H7 (cell line): Measurements from ENCODE around the gene REC8. TPM values are rescaled to one million over a fixed set of nuclear protein-coding genes. Genes with fewer than 3 reads are reported as not detected.
"Not testable (repeated sequence)": the region's sequence is repeated elsewhere in the genome, so short reads cannot be mapped to it uniquely, and the experiment has no call there.

Experiments
- DNase-seq: peaks from one replicate; pipeline ENCODE4 v3.0.0; 2012
- H3K27me3 ChIP-seq: 2 replicates; pipeline ENCODE4 v1.6.0; 2011; ENCODE audit warnings: mild to moderate bottlenecking, low read length; ENCODE audit not compliant: control insufficient read depth, insufficient read depth
- H3K36me3 ChIP-seq: replicated peaks from 2 replicates; pipeline ENCODE4 v1.5.1; 2011; ENCODE audit warnings: low read length; ENCODE audit not compliant: control insufficient read depth, insufficient read depth
- H3K4me3 ChIP-seq: 2 replicates; pipeline ENCODE4 v1.5.1; 2011; ENCODE audit warnings: low read depth, mild to moderate bottlenecking, control low read depth, low read length, moderate library complexity; ENCODE audit not compliant: insufficient read depth
- total RNA-seq: library from RNA; depleted of rRNA; stranded (reverse); fragments of >200 nt; shearing (Covaris generic); gene quantifications from 2 replicates; pipeline ENCODE4 v1.2.3, GENCODE V29; 2014

REC8 gene
- total RNA-seq, 1 experiment from 2014 or later = 5.9 TPM

GRCh38 chr14:24207625-24208024 lies 35.7 kb downstream of the REC8 start:
- no peaks in the 10 kb centered on the region for H3K27me3 ChIP-seq
- H3K36me3 ChIP-seq = peaks cover 23% of the 10 kb centered on the region
- H3K4me3 ChIP-seq = no peak overlapping the region
- no peak for DNase-seq

- Histone ChIP-seq H3K4me3 (no peak overlapping the region), H3K36me3 (peaks cover 23% of the 10 kb centered on the region), H3K27me3 (no peaks in the 10 kb centered on the region)
- DNase-seq = no peak
These were observed 39.4 kb downstream of the REC8 start for GRCh38 chr14:24211311-24211710.

DNA sequence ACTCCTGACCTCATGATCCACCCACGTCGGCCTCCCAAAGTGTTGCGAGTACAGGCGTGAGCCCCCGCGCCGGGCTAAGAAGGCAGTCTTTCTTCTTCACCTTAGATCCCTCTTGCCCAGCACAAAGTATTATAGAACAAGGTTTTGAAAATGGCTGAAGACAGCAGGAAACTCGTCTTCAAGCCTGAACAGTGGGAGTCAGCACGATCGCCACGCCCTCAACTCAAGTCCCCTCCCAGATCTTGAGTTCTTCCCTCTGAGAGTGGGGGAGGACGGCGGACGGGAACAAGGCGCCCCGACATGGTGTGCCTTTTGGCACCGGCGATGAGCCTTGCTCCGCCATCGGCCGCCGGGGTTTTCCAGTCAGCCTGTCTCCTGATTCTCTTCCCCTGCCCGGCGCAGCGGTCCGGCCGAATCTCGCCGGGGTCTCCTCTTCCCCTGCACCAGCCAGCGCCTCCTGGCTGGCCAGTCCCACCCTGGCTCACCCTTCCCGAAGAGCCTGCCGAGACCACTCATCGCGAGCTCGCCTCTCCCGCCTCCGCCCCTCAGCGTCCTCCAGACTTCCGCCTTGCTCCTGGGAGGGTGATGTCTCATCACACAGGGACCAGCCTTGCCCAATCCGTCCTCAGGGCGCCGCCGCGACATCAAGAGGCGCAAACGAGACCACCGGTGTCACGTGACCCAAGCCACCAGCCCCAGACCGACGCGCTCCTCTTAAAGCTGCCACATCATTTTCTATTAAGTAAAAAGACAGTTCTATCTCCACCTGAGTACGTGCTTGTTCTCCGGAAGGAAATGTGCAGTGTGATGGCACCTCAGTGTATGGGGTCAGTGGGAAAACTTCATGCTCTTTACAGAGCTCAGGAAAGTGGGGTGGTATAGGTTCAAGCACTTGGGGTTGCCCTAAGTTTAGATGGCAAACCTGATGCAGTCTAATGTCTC lies 41.3 kb downstream of the REC8 start, which contains the start of gene CHMP4A:
CHMP4A (minus strand) TSS at position 565 of the 942 bp plus-strand sequence; CDS start at position 516, 49 bp downstream.
- H3K36me3 ChIP-seq = peaks cover 17% of the 10 kb centered on the region
- H3K4me3 ChIP-seq = peak within 1 kb of the TSS; percentile 90
- no peaks in the 10 kb centered on the region for H3K27me3 ChIP-seq
- DNase-seq = peak; percentile 98

GRCh38 chr14:24213866-24214662 lies 42.2 kb downstream of the REC8 start:
- Histone ChIP-seq H3K27me3 (no peaks in the 10 kb centered on the region), H3K36me3 (peaks cover 15% of the 10 kb centered on the region), H3K4me3 (peak overlapping the region; percentile 37)
- no peak for DNase-seq

DNA sequence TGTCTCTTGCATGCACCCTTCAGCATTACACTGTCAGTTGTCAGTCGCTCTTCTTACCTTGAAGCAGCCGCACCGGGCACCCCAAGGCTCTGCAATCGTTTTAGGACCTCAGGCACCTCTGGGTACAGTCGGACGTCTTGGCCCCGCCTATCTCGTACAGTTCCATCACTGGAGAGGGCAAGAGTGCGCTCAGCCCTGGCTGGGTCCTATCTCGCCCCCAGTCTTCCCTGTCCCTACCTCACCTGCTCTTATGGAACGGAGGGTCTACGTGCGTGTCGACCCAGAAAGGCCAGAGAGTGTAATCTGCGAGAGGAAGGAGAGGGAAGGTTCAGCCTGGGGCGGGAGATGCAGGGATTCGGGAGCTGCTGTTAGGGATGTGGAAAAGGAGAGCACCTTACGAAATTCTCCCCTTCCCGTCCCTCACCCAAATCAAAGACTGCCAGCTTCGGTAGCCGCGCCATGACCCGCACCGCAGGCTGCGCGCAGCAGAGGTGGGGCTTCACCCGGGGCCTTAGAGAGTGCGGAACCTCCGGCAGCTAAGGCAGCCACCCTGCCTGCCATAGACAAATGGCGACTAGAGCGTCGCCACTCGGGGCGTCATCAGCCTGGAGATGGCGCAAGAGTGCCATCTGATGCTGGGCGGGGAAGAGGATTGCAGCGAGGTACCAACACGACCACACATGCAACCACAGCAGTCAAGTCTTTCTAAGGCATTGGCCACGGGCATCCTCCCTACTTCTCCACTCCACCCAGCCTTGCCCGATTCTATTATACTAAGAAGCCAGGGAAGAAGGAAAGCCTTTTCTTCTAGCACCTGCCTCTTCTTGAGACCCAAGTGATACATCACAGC lies 43.8 kb downstream of the REC8 start, which contains the start of gene MDP1:
MDP1 (minus strand) TSS at position 572 of the 850 bp plus-strand sequence; CDS start at position 461, 111 bp downstream.
- DNase-seq = peak; percentile 93
- H3K4me3 ChIP-seq = peak within 1 kb of the TSS; percentile 74
- H3K27me3 ChIP-seq = no peaks in the 10 kb centered on the region

DNA sequence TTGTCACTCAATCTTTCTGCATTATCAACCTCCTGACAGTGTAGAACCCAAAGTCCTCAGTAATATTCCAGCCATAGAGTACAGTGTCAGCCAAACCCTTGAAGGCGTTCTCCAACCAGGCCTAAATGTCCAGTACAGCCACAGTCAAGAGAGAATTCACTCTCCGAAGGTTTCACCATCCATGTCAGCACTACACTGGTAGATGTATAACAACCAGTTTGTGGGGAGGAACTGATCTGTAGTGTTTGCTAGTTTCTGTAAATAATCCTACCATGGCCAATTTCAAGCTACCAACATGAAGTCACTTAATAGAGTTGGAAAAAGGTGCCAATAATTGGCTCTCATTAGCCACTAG lies 44.4 kb downstream of the REC8 start:
- DNase-seq = no peak
- no peak overlapping the region for H3K4me3 ChIP-seq
- peaks cover 3% of the 10 kb centered on the region for H3K36me3 ChIP-seq
- no peaks in the 10 kb centered on the region for H3K27me3 ChIP-seq

More for the DNA sequence above, 43.8 kb downstream of the REC8 start, which contains the start of gene MDP1:
- peaks cover 3% of the 10 kb centered on the region for H3K36me3 ChIP-seq

DNA sequence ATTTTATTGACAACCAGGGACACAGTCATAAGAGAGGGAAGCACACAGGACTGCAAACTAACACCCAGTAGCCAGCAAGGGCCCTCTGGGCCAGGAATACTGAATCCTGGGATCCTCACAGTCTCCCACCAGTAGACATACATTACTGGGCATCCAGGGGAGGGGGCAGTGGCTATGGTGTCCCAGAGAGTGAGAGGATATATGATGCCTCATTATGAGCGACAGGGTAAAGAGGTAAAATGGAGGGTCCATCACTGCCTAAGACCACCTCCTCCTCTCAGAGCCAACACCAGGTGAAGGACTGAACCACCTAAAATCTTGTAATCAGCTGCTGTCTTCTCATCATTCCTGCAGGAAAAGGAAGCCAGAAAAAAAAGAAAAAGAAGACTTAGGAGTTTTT lies 45.0 kb downstream of the REC8 start:
- not testable (repeated sequence) for H3K27me3 ChIP-seq, DNase-seq, H3K36me3 ChIP-seq, H3K4me3 ChIP-seq

DNA sequence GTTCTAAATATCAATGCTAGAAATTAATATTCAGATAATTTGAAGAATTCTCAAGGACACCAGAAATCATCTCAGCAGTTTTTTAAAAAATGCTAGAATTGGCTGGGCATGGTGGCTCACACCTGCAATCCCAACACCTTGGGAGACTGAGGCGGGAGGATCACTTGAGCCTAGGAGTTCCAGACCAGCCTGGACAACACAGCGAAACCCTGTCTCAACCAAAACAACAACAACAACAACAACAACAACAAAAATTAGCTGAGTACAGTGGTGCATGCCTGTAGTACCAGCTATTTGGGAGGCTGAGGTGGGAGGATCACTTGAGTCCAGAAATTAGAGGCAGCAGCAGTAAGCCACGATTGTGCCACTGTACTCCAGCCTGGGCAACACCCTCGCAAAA lies 47.2 kb downstream of the REC8 start:
- H3K27me3 ChIP-seq = no peaks in the 10 kb centered on the region
- H3K36me3 ChIP-seq = peaks cover 3% of the 10 kb centered on the region
- no peak overlapping the region for H3K4me3 ChIP-seq
- DNase-seq = no peak

DNA sequence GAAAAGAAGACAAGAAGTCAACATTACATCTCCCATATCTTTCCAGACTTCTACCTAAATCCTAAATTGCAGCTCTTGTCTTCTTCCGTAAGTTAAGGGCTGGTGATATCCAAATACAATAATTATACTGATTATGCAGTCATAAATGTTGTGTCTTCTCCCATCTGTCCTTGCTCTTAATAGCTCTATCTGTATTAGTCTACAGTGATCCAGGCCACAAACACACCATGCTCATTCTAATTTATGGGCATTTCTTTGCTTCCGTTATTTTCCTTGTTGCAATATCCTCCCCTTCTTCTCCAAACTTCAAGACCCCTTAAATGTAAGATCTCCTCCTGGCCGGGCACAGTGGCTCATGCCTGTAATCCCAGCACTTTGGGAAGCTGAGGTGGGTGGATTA lies 47.6 kb downstream of the REC8 start:
- Histone ChIP-seq H3K4me3 (no peak overlapping the region), H3K36me3 (peaks cover 3% of the 10 kb centered on the region), H3K27me3 (no peaks in the 10 kb centered on the region)
- DNase-seq = no peak

GRCh38 chr14:24222987-24223386 lies 51.1 kb downstream of the REC8 start:
- DNase-seq, H3K4me3 ChIP-seq, H3K27me3 ChIP-seq, H3K36me3 ChIP-seq: not testable (repeated sequence)

DNA sequence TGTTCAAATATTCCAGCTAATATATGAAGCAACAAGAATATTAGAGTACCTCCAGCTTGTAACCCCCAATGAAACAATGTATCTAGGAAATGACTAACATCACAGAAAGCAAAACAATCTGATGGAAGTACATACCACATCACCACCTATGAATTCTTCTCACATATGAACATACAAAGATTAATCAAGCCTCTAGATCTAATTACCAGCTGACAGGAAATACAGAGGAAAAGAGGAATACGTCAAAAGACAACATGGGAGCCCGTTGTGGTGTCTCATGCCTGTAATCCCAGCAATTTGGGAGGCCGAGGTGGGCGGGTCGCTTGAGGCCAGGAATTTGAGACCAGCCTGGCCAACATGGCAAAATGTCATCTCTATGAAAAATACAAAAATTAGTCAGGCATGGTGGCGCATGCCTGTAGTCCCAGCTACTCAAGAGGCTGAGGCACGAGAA lies 52.8 kb downstream of the REC8 start:
- Histone ChIP-seq H3K4me3 (no peak overlapping the region), H3K27me3 (no peaks in the 10 kb centered on the region), H3K36me3 (no peaks in the 10 kb centered on the region)
- no peak for DNase-seq

DNA sequence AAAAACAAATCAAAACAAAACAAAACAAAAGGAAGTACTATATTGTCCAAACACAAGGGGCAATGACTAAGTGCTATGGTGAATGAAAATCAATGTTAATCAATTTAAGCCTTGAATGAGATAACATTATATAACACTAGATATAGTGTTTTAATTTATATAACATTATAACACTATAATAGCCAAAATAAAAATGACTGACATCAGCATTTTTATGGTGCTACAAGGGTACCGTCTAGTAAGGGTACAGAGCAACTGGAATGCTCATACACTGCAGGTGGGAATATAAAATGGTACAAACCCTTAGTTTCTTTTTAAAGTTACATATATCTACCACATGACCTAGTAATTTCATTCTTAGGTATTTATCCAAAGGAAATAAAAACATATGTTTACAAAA lies 54.6 kb downstream of the REC8 start:
- DNase-seq = no peak
- H3K36me3 ChIP-seq = no peaks in the 10 kb centered on the region
- no peak overlapping the region for H3K4me3 ChIP-seq
- no peaks in the 10 kb centered on the region for H3K27me3 ChIP-seq

DNA sequence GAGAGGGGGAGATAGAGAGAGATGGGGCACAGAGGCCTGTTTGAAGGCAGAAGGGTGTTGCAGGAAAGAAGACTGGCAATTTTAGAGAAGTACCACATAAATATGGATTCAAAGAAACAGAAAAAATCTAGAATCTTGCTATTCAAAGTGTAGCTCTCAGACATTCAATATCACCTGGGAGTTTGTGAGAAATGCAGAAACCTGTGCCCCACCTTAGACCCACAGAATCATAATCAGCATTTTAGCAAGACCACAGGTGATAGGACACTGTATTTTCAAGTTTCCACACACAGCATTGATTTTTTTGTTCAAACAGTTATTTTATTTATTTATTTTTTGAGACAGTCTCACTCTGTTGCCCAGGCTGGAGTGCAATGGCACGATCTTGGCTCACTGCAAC lies 57.0 kb downstream of the REC8 start:
- H3K4me3 ChIP-seq = no peak overlapping the region
- H3K36me3 ChIP-seq = no peaks in the 10 kb centered on the region
- H3K27me3 ChIP-seq = no peaks in the 10 kb centered on the region
- DNase-seq = no peak
